HCT116 (cell line): ENCODE data around the gene BCAN.

Experiments
- CTCF ChIP-seq, 3 experiments: fragments of 200-600 bp in 1 of 3; sonication (generic) in 1 of 3; IDR thresholded peaks in 2 of 3; conservative IDR thresholded peaks in 1 of 3; 2 replicates each; pipeline ENCODE4 v1.5.1; 2012 to 2017; ENCODE audit warnings: low read depth in 2 of 3, low read length in 2 of 3, antibody characterized with exemption in 1 of 3, borderline replicate concordance in 1 of 3, control low read depth in 1 of 3, mild to moderate bottlenecking in 1 of 3, mixed read lengths in 1 of 3, mixed run types in 1 of 3, moderate library complexity in 1 of 3; ENCODE audit not compliant: insufficient read depth in 1 of 3
- EGR1 ChIP-seq: IDR thresholded peaks from 2 replicates; pipeline ENCODE4 v1.6.1; 2012; ENCODE audit warnings: low read depth
- ELF1 ChIP-seq: IDR thresholded peaks from 2 replicates; pipeline ENCODE4 v1.6.1; 2012; ENCODE audit warnings: low read depth, borderline replicate concordance
- EZH2 ChIP-seq: fragments of 200-600 bp; sonication (generic); IDR thresholded peaks from 2 replicates; pipeline ENCODE4 v1.6.1; 2017; ENCODE audit warnings: antibody characterized with exemption, mixed run types
- EZH2phosphoT487 ChIP-seq: fragments of 200-600 bp; IDR thresholded peaks from 2 replicates; pipeline ENCODE4 v1.6.1; 2018; ENCODE audit warnings: antibody characterized with exemption, borderline replicate concordance
- FOSL1 ChIP-seq: IDR thresholded peaks from 2 replicates; pipeline ENCODE4 v1.6.1; 2012; ENCODE audit warnings: low read depth
- JUND ChIP-seq: IDR thresholded peaks from 2 replicates; pipeline ENCODE4 v1.6.1; 2012
- POLR2A ChIP-seq: IDR thresholded peaks from 2 replicates; pipeline ENCODE4 v1.7.0; 2011; ENCODE audit warnings: borderline replicate concordance; ENCODE audit not compliant: insufficient read depth, insufficient read length; ENCODE audit errors: extremely low read depth
- POLR2AphosphoS5 ChIP-seq: IDR thresholded peaks from 2 replicates; pipeline ENCODE4 v1.6.1; 2011; ENCODE audit warnings: mild to moderate bottlenecking, low read depth, low read length, moderate library complexity
- RAD21 ChIP-seq: IDR thresholded peaks from 2 replicates; pipeline ENCODE4 v1.6.1; 2012; ENCODE audit warnings: low read depth, mild to moderate bottlenecking
- SP1 ChIP-seq: IDR thresholded peaks from 2 replicates; pipeline ENCODE4 v1.6.1; 2012; ENCODE audit warnings: low read depth
- ZFX ChIP-seq: fragments of 450-650 bp; IDR thresholded peaks from 2 replicates; pipeline ENCODE4 v1.6.1; 2017
- TF ChIP-seq, protein P1 (sequence below): IDR thresholded peaks from 2 replicates; pipeline ENCODE4 v1.6.1; 2011; ENCODE audit warnings: mild to moderate bottlenecking, low read length, moderate library complexity; ENCODE audit not compliant: insufficient replicate concordance; ENCODE audit errors: extremely low read depth
- TF ChIP-seq, protein P2 (sequence below): IDR thresholded peaks from 2 replicates; pipeline ENCODE4 v1.6.1; 2012; ENCODE audit warnings: low read depth

GRCh38 chr1:156602557-156602993 lies 39.3 kb upstream of the BCAN start:
- peak; percentile 45 to 70 (median 65); a peak in 5 of 6 replicates for TF ChIP-seq CTCF (IDR thresholded peaks at IDR 0.05 in 2 of 3, conservative IDR thresholded peaks at IDR 0.05 in 1 of 3; ENCODE audit: borderline replicate concordance in 1 of 3, insufficient read depth in 1 of 3, low read depth in 2 of 3, low read length in 2 of 3)
- no peak for TF ChIP-seq ZFX
- TF ChIP-seq RAD21 = peak; percentile 58
- TF ChIP-seq POLR2A = peak; percentile 36
- no peak for TF ChIP-seq POLR2AphosphoS5
- TF ChIP-seq FOSL1 = no peak
- no peak for TF ChIP-seq SP1
- no peak for TF ChIP-seq EZH2phosphoT487
- TF ChIP-seq, protein P1, sequence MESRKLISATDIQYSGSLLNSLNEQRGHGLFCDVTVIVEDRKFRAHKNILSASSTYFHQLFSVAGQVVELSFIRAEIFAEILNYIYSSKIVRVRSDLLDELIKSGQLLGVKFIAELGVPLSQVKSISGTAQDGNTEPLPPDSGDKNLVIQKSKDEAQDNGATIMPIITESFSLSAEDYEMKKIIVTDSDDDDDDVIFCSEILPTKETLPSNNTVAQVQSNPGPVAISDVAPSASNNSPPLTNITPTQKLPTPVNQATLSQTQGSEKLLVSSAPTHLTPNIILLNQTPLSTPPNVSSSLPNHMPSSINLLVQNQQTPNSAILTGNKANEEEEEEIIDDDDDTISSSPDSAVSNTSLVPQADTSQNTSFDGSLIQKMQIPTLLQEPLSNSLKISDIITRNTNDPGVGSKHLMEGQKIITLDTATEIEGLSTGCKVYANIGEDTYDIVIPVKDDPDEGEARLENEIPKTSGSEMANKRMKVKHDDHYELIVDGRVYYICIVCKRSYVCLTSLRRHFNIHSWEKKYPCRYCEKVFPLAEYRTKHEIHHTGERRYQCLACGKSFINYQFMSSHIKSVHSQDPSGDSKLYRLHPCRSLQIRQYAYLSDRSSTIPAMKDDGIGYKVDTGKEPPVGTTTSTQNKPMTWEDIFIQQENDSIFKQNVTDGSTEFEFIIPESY = no peak
- no peak for TF ChIP-seq ELF1
- TF ChIP-seq EZH2 = no peak
- no peak for TF ChIP-seq EGR1
- TF ChIP-seq, protein P2, sequence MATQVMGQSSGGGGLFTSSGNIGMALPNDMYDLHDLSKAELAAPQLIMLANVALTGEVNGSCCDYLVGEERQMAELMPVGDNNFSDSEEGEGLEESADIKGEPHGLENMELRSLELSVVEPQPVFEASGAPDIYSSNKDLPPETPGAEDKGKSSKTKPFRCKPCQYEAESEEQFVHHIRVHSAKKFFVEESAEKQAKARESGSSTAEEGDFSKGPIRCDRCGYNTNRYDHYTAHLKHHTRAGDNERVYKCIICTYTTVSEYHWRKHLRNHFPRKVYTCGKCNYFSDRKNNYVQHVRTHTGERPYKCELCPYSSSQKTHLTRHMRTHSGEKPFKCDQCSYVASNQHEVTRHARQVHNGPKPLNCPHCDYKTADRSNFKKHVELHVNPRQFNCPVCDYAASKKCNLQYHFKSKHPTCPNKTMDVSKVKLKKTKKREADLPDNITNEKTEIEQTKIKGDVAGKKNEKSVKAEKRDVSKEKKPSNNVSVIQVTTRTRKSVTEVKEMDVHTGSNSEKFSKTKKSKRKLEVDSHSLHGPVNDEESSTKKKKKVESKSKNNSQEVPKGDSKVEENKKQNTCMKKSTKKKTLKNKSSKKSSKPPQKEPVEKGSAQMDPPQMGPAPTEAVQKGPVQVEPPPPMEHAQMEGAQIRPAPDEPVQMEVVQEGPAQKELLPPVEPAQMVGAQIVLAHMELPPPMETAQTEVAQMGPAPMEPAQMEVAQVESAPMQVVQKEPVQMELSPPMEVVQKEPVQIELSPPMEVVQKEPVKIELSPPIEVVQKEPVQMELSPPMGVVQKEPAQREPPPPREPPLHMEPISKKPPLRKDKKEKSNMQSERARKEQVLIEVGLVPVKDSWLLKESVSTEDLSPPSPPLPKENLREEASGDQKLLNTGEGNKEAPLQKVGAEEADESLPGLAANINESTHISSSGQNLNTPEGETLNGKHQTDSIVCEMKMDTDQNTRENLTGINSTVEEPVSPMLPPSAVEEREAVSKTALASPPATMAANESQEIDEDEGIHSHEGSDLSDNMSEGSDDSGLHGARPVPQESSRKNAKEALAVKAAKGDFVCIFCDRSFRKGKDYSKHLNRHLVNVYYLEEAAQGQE = no peak
- no peak for TF ChIP-seq JUND
